ENCODE results near the gene CMIP.

DNA sequence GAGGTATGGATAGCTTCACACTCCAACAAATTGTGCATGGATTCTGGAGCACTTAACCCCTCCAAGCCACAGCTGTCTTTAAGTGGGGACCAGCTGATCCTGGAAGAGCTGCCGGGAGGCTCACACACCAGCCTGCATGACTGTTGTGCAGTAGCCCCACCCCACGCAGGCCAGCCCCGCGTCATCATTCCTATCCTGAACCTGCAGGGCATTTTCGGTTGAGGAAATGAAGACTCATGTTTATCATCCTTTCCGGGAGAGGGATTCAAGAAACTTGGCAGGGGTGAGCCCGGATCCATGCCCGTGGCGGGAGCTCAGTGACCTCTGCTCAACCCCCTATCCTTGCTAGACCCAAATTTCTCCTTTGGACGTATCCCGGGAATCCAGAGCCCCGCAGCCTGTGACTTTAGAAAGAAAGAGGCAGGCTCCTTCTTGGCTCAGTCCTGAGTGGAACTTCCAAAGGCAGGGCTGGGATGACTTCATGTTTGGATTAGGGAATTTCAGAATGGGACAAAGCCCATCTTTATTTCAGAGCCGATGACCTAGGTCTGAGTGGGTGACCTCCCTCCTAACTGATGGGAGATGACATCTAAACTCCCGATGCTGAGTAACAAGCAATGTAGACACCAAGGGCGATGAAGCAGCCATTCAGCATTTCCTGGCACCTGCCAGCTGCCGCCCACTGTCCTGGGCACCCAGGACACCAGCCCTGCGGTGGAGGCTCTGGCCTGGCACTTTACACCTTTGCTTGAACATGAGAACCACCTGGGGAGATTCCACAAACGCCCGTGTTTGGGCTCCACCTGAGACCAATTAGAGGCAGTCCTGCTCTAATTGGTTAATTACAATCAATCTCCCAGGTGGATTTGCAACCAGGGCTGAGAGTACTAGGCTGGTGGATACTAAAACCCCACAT lies 43.3 kb upstream of the CMIP start:
- TF ChIP-seq, protein P1, sequence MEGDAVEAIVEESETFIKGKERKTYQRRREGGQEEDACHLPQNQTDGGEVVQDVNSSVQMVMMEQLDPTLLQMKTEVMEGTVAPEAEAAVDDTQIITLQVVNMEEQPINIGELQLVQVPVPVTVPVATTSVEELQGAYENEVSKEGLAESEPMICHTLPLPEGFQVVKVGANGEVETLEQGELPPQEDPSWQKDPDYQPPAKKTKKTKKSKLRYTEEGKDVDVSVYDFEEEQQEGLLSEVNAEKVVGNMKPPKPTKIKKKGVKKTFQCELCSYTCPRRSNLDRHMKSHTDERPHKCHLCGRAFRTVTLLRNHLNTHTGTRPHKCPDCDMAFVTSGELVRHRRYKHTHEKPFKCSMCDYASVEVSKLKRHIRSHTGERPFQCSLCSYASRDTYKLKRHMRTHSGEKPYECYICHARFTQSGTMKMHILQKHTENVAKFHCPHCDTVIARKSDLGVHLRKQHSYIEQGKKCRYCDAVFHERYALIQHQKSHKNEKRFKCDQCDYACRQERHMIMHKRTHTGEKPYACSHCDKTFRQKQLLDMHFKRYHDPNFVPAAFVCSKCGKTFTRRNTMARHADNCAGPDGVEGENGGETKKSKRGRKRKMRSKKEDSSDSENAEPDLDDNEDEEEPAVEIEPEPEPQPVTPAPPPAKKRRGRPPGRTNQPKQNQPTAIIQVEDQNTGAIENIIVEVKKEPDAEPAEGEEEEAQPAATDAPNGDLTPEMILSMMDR (IDR thresholded peaks at IDR 0.05; ENCODE audit: insufficient read depth, low read length, poor library complexity, severe bottlenecking): no peak
- no peak for TF ChIP-seq EZH2phosphoT487 (conservative IDR thresholded peaks at IDR 0.05; ENCODE audit: low read length)
